Adipocyte (in vitro differentiated cells): ENCODE results near the gene MAP3K13.

ENCODE experiments used
- DNase-seq: peaks from one replicate; pipeline ENCODE4 v3.0.0-alpha.2; 2015; ENCODE audit warnings: low read depth
- H3K27me3 ChIP-seq: replicated peaks from 2 replicates; pipeline ENCODE4 v1.7.0; 2013; ENCODE audit warnings: mild to moderate bottlenecking, low read length, moderate library complexity; ENCODE audit not compliant: control insufficient read depth, insufficient read depth
- H3K36me3 ChIP-seq: 2 replicates; pipeline ENCODE4 v1.7.0; 2013; ENCODE audit warnings: low read length, mild to moderate bottlenecking, moderate library complexity; ENCODE audit not compliant: control insufficient read depth, insufficient read depth, severe bottlenecking
- H3K4me1 ChIP-seq: 2 replicates; pipeline ENCODE4 v1.7.0; 2013; ENCODE audit warnings: mild to moderate bottlenecking, low read length, moderate library complexity; ENCODE audit not compliant: control insufficient read depth, insufficient read depth
- H3K4me3 ChIP-seq: 2 replicates; pipeline ENCODE4 v1.7.0; 2013; ENCODE audit warnings: mild to moderate bottlenecking, low read length, moderate library complexity
- H3K9ac ChIP-seq: 2 replicates; pipeline ENCODE4 v1.7.0; 2013; ENCODE audit warnings: mild to moderate bottlenecking, low read length, moderate library complexity
- H3K9me3 ChIP-seq: 2 replicates; pipeline ENCODE4 v1.7.0; 2013; ENCODE audit warnings: mild to moderate bottlenecking, low read length, moderate library complexity; ENCODE audit not compliant: control insufficient read depth

MAP3K13 gene, protein sequence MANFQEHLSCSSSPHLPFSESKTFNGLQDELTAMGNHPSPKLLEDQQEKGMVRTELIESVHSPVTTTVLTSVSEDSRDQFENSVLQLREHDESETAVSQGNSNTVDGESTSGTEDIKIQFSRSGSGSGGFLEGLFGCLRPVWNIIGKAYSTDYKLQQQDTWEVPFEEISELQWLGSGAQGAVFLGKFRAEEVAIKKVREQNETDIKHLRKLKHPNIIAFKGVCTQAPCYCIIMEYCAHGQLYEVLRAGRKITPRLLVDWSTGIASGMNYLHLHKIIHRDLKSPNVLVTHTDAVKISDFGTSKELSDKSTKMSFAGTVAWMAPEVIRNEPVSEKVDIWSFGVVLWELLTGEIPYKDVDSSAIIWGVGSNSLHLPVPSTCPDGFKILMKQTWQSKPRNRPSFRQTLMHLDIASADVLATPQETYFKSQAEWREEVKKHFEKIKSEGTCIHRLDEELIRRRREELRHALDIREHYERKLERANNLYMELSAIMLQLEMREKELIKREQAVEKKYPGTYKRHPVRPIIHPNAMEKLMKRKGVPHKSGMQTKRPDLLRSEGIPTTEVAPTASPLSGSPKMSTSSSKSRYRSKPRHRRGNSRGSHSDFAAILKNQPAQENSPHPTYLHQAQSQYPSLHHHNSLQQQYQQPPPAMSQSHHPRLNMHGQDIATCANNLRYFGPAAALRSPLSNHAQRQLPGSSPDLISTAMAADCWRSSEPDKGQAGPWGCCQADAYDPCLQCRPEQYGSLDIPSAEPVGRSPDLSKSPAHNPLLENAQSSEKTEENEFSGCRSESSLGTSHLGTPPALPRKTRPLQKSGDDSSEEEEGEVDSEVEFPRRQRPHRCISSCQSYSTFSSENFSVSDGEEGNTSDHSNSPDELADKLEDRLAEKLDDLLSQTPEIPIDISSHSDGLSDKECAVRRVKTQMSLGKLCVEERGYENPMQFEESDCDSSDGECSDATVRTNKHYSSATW

DNA sequence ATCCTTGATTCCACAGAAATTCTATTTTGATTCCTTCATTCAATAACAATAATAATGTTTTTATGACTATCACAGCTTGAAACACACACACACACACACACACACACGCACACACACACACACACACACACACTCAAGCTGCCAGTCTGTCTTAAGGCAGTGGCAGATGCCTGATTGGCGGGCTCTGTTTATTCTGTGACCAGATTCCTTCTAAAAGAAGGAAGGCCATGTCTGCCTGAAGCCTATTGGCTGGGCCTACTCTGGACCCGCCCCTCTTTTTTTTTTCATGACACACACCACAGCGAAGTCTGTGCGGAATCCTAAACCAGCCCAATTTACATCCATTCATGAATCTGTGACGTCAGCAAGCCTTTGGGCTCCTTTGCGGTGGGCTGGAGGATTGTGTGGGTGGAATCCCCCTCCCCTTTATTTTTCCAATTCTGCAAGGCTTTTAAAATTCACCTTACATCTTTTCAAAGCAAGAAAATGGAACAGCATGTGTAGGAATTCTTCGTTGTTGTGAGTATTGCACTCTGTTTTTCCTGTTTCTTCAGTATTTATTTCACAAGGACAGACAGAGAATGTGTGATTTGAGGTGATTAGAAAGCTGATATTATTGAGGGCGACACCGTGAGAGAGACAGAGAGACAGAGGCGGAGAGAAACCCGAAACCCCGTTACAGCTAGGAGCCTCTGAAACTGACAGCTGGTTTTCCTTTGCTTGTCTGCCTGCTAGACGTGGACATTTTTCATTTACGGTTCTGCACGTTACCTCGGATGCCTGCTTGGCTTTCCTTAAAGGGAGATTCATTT lies at the start of gene MAP3K13:
TSS of gene MAP3K13 (plus strand) at position 287 of the 812 bp plus-strand sequence. CDS start 65,446 bp downstream, outside the sequence.
- DNase-seq, result peak; percentile 98
- no peaks in the 10 kb centered on the region for H3K9me3 ChIP-seq
- peak within 1 kb of the TSS; percentile 83 for H3K4me3 ChIP-seq
- peaks cover 27% of the 10 kb centered on the region for H3K4me1 ChIP-seq
- H3K36me3 ChIP-seq, result no peaks in the 10 kb centered on the region
- H3K9ac ChIP-seq, result peak within 1 kb of the TSS; percentile 86
- no peaks in the 10 kb centered on the region for H3K27me3 ChIP-seq

GRCh38 chr3:185313693-185314246 lies 49.2 kb upstream of the MAP3K13 start:
- no peak for DNase-seq
- Histone ChIP-seq H3K27me3 (no peaks in the 10 kb centered on the region), H3K36me3 (no peaks in the 10 kb centered on the region), H3K4me3 (no peak overlapping the region), H3K9me3 (peaks cover 12% of the 10 kb centered on the region), H3K4me1 (peaks cover 30% of the 10 kb centered on the region), H3K9ac (no peak overlapping the region)

GRCh38 chr3:185316740-185317412 lies 46.1 kb upstream of the MAP3K13 start:
- H3K4me3 ChIP-seq, result peak overlapping the region; percentile 35
- H3K36me3 ChIP-seq, result no peaks in the 10 kb centered on the region
- DNase-seq, result peak; percentile 64
- peak overlapping the region; percentile 15 for H3K9ac ChIP-seq
- H3K9me3 ChIP-seq, result no peaks in the 10 kb centered on the region
- H3K4me1 ChIP-seq, result peaks cover 30% of the 10 kb centered on the region
- H3K27me3 ChIP-seq, result no peaks in the 10 kb centered on the region

GRCh38 chr3:185317674-185318073 lies 45.3 kb upstream of the MAP3K13 start:
- peak; percentile 12 for DNase-seq
- peaks cover 30% of the 10 kb centered on the region for H3K4me1 ChIP-seq
- H3K4me3 ChIP-seq, result peak overlapping the region; percentile 35
- no peak overlapping the region for H3K9ac ChIP-seq
- H3K36me3 ChIP-seq, result no peaks in the 10 kb centered on the region
- no peaks in the 10 kb centered on the region for H3K27me3 ChIP-seq
- H3K9me3 ChIP-seq, result no peaks in the 10 kb centered on the region

DNA sequence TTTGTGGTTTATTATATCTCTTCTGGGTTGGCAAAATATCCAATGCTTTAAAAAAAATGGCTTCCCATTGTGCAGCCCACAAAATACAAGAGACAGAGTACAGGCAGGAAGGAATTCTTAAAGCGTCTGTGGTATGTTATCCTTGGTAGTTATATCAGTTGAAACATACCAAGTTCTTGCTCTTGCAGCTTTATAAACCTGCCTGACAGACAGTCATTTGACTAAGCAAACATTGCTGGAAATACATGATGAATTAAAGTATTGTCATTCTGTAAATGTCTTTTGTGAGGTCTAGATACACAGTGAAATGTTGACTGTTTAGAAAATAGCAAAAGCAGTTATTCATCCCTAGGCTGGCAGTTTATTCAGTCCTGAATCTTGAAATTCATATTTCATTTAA lies 44.8 kb upstream of the MAP3K13 start:
- Histone ChIP-seq H3K9ac (no peak overlapping the region), H3K27me3 (no peaks in the 10 kb centered on the region), H3K4me3 (no peak overlapping the region), H3K4me1 (peaks cover 30% of the 10 kb centered on the region), H3K36me3 (no peaks in the 10 kb centered on the region), H3K9me3 (no peaks in the 10 kb centered on the region)
- DNase-seq, result peak; percentile 52

- no peak for DNase-seq
- Histone ChIP-seq H3K27me3 (no peaks in the 10 kb centered on the region), H3K9me3 (no peaks in the 10 kb centered on the region), H3K36me3 (no peaks in the 10 kb centered on the region), H3K4me1 (peaks cover 16% of the 10 kb centered on the region), H3K4me3 (no peak overlapping the region), H3K9ac (no peak overlapping the region)
These were observed 43.1 kb upstream of the MAP3K13 start for GRCh38 chr3:185319801-185320200.

DNA sequence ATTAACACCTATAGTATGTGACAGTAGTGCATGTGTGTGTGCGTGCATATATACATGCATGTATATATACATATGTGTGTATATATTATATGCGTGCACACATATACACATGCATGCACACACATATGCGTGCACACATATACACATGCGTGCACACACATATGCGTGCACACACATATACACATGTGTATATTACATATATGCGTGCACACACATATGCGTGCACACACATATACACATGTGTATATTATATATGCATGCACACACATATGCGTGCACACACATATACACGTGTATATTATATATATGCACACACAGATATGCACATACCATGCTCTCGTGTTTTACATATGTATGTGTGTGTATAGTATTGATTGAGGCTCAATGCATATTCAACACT lies 42.0 kb upstream of the MAP3K13 start:
- no peaks in the 10 kb centered on the region for H3K36me3 ChIP-seq
- no peaks in the 10 kb centered on the region for H3K27me3 ChIP-seq
- H3K9ac ChIP-seq, result no peak overlapping the region
- no peak for DNase-seq
- H3K9me3 ChIP-seq, result no peaks in the 10 kb centered on the region
- H3K4me1 ChIP-seq, result peaks cover 16% of the 10 kb centered on the region
- H3K4me3 ChIP-seq, result no peak overlapping the region

DNA sequence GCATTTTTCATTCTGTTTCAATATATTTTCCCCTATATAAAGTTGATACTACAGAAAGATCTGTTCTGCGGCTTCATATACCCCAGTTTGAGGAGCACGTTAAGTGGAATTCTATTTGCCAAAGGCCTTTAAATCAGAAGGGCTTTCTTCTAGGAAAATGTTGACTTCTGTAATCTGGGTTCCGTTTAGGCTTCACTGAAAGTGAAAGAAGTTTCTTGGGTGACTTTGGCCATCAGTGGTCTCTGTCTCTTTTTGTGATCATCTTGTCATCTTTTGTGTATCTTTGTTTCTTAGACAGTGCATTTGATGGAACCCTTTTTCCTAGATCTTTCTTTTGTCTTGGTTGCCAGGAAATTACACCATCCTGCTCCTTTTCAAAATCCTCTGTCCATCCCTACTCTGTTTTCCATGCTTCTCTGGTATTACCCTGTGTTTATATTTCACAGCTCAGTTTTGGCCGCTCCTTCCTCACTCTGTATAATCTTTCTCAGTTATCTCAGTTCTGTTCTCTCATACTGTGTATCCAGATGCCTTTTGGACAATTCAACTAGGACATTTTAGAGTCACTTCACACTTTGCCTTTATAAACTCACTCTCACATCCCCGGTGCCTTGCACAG lies 40.7 kb upstream of the MAP3K13 start:
- Histone ChIP-seq H3K36me3 (no peaks in the 10 kb centered on the region), H3K4me3 (no peak overlapping the region), H3K4me1 (peaks cover 7% of the 10 kb centered on the region), H3K27me3 (no peaks in the 10 kb centered on the region), H3K9ac (no peak overlapping the region), H3K9me3 (no peaks in the 10 kb centered on the region)
- DNase-seq, result no peak

DNA sequence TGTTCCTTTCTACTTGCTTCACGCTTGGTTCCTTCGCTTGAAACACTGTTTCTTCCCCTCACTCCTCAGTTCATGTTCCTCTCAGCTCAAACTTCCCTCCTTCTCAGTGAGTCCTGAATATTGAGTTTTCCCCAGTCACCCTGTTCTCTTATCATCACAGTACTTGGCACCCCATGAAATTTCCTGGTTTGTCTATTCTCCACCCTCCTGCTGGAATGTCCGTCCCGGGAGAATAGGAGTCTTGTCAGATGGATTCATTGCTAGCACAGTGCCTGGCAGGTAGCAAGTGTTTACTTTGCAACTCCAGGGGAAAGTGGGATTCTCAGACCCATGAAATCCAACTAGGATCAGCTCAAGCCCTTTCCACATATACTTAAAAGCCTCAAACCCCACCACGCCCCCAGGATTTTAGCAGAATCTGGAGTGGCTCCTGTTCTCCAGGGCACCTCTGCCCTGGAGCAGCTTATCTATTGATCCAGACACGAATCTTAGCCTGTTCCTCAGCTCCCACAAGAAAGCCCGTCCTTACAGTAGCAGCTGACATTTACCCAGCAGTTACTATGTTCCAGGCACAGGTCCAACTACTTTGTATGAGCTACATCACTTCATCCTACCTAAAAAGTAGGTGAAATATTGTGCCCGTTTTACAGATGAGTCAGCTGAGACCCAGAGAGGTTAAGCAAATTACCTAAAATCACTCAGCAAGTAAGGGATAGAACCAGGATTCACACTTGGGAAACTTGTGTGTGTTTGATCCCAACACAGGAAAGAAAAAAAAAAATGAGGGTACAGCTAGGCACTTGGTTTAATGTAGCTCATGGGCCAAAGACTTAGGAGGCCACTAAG lies 36.8 kb upstream of the MAP3K13 start:
- DNase-seq, result no peak
- no peak overlapping the region for H3K9ac ChIP-seq
- H3K4me1 ChIP-seq, result no peaks in the 10 kb centered on the region
- no peaks in the 10 kb centered on the region for H3K36me3 ChIP-seq
- H3K27me3 ChIP-seq, result no peaks in the 10 kb centered on the region
- H3K9me3 ChIP-seq, result no peaks in the 10 kb centered on the region
- no peak overlapping the region for H3K4me3 ChIP-seq
